ENCODE measurements around the gene DHX30. TPM values are rescaled to one million over a fixed set of nuclear protein-coding genes. Genes with fewer than 3 reads are reported as not detected.
A peak's percentile ranks its signal among the peaks of the same experiment; 100 is the strongest.
"Not testable (repeated sequence)": the region's sequence is repeated elsewhere in the genome, so short reads cannot be mapped to it uniquely, and the experiment has no call there.

The DHX30 gene, protein sequence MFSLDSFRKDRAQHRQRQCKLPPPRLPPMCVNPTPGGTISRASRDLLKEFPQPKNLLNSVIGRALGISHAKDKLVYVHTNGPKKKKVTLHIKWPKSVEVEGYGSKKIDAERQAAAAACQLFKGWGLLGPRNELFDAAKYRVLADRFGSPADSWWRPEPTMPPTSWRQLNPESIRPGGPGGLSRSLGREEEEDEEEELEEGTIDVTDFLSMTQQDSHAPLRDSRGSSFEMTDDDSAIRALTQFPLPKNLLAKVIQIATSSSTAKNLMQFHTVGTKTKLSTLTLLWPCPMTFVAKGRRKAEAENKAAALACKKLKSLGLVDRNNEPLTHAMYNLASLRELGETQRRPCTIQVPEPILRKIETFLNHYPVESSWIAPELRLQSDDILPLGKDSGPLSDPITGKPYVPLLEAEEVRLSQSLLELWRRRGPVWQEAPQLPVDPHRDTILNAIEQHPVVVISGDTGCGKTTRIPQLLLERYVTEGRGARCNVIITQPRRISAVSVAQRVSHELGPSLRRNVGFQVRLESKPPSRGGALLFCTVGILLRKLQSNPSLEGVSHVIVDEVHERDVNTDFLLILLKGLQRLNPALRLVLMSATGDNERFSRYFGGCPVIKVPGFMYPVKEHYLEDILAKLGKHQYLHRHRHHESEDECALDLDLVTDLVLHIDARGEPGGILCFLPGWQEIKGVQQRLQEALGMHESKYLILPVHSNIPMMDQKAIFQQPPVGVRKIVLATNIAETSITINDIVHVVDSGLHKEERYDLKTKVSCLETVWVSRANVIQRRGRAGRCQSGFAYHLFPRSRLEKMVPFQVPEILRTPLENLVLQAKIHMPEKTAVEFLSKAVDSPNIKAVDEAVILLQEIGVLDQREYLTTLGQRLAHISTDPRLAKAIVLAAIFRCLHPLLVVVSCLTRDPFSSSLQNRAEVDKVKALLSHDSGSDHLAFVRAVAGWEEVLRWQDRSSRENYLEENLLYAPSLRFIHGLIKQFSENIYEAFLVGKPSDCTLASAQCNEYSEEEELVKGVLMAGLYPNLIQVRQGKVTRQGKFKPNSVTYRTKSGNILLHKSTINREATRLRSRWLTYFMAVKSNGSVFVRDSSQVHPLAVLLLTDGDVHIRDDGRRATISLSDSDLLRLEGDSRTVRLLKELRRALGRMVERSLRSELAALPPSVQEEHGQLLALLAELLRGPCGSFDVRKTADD
- 31.0 TPM for polyA plus RNA-seq (2012; ENCODE audit: low read depth, missing spikeins)

- TF ChIP-seq TAF1 (IDR thresholded peaks at IDR 0.05; ENCODE audit: low read depth, low read length), result 0 out of 2 replicates have a peak, but pooled peaks have one; percentile 10
- TF ChIP-seq POU2F2 (IDR thresholded peaks at IDR 0.05; ENCODE audit: low read depth, low read length), result no peak
- TF ChIP-seq SPI1 (IDR thresholded peaks at IDR 0.05; ENCODE audit: low read depth, low read length), result no peak
- FAIRE-seq (peak; percentile 83), DNase-seq (ENCODE audit: insufficient read length, low spot score) (peak; percentile 92)
These were observed at the start of gene DHX30 for GRCh38 chr3:47802734-47803479. Gene DHX30 (plus strand): TSS chr3:47803138. CDS start chr3:47810684, 7,546 bp downstream.

DNA sequence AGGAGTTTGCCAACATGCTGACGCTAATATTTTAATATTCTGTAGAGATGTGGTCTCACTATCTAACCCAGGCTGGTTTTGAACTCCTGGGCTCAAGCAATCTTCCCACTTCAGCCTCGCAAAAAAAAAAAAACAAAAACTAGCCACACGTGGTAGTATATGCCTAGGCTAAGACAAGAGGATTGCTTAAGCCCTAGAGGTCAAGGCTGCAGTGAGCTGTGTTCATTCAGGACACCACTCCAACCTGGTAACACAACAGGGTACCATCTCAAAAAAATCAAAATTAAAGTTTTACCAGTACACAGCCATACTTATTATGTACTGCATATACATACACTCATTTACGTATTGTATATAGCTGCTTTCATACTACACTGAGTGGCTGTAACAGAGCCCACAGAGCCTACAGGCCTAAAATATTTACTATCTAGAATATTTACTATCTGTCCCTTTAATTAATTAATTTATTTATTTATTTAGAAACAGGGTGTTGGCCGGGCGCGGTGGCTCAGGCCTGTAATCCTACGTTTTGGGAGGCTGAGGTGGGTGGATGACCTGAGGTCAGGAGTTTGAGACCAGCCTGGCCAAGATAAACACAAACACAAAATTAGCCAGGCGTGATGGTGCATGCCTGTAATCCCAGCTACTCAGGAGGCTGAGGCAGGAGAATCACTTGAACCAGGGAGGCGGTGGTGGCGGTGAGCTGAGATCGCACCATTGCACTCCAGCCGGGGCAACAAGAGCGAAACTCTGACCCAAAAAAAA, 44.5 kb upstream of the DHX30 start:
- no peak for TF ChIP-seq POU2F2 (IDR thresholded peaks at IDR 0.05; ENCODE audit: low read depth, low read length)
- TF ChIP-seq POLR2AphosphoS5 (IDR thresholded peaks at IDR 0.05; ENCODE audit: low read depth, low read length), result no peak
- no peak for TF ChIP-seq PAX5 (IDR thresholded peaks at IDR 0.05; ENCODE audit: insufficient read depth, low read length, severe bottlenecking)
- no peak for TF ChIP-seq POLR2A (IDR thresholded peaks at IDR 0.05; ENCODE audit: low read depth, low read length)
- TF ChIP-seq SPI1 (IDR thresholded peaks at IDR 0.05; ENCODE audit: low read depth, low read length), result no peak
- no peak for TF ChIP-seq TAF1 (IDR thresholded peaks at IDR 0.05; ENCODE audit: low read depth, low read length)
- FAIRE-seq (no peak), DNase-seq (ENCODE audit: insufficient read length, low spot score) (no peak)

GRCh38 chr3:47760207-47760606, 42.7 kb upstream of the DHX30 start:
- DNase-seq (ENCODE audit: insufficient read length, low spot score); FAIRE-seq: not testable (repeated sequence)

DNA sequence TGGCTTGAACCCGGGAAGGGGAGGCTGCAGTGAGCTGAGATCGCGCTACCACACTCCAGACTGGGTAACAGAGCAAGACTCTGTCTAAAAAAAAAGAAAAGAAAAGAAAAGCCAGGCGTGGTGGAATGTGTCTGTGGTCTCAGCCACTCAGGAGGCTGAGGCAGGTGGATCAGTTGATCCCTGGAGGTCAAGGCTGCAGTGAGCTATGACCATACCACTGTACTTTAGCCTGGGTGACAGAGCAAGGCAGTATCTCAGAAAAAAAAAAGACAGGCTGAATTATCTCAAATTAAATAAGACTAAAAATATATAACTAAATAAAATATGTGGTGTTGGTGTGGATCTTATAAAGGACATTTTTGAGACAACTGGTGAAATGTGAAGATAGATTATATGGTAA, 41.9 kb upstream of the DHX30 start:
- DNase-seq (ENCODE audit: insufficient read length, low spot score) (no peak), FAIRE-seq (no peak)
- TF ChIP-seq POLR2A (IDR thresholded peaks at IDR 0.05; ENCODE audit: low read depth, low read length) (no peak), PAX5 (IDR thresholded peaks at IDR 0.05; ENCODE audit: insufficient read depth, low read length, severe bottlenecking) (no peak), TAF1 (IDR thresholded peaks at IDR 0.05; ENCODE audit: low read depth, low read length) (no peak), POLR2AphosphoS5 (IDR thresholded peaks at IDR 0.05; ENCODE audit: low read depth, low read length) (no peak), POU2F2 (IDR thresholded peaks at IDR 0.05; ENCODE audit: low read depth, low read length) (no peak), SPI1 (IDR thresholded peaks at IDR 0.05; ENCODE audit: low read depth, low read length) (no peak)

GRCh38 chr3:47762233-47762632, 40.7 kb upstream of the DHX30 start:
- DNase-seq (ENCODE audit: insufficient read length, low spot score), result no peak
- no peak for FAIRE-seq
- TF ChIP-seq PAX5 (IDR thresholded peaks at IDR 0.05; ENCODE audit: insufficient read depth, low read length, severe bottlenecking) (no peak), POLR2AphosphoS5 (IDR thresholded peaks at IDR 0.05; ENCODE audit: low read depth, low read length) (no peak), TAF1 (IDR thresholded peaks at IDR 0.05; ENCODE audit: low read depth, low read length) (no peak), SPI1 (IDR thresholded peaks at IDR 0.05; ENCODE audit: low read depth, low read length) (no peak), POLR2A (IDR thresholded peaks at IDR 0.05; ENCODE audit: low read depth, low read length) (no peak), POU2F2 (IDR thresholded peaks at IDR 0.05; ENCODE audit: low read depth, low read length) (no peak)

DNA sequence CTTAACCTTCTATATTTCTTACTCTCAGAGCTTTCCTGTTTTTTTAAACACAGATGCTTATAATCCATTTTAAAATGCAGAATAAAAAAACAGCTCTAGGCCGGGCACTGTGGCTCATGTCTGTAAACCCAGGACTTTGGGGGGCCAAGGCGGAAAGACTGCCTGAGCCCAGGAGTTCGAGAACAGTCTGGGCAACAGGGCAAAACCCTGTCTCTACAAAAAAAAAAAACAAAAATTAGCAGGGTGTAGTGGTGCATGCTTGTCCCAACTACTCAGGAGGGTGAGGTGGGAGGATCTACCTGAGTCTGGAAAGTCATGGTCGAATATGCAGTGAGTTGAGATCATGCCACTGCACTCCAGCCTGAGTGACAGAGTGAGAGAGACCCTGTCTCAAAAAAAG, 36.8 kb upstream of the DHX30 start:
- DNase-seq (ENCODE audit: insufficient read length, low spot score) (no peak), FAIRE-seq (no peak)
- no peak for TF ChIP-seq SPI1 (IDR thresholded peaks at IDR 0.05; ENCODE audit: low read depth, low read length)

GRCh38 chr3:47772047-47772446, 30.9 kb upstream of the DHX30 start:
- FAIRE-seq (no peak), DNase-seq (ENCODE audit: insufficient read length, low spot score) (no peak)
- TF ChIP-seq SPI1 (IDR thresholded peaks at IDR 0.05; ENCODE audit: low read depth, low read length), result no peak
- TF ChIP-seq TAF1 (IDR thresholded peaks at IDR 0.05; ENCODE audit: low read depth, low read length), result no peak
- TF ChIP-seq PAX5 (IDR thresholded peaks at IDR 0.05; ENCODE audit: insufficient read depth, low read length, severe bottlenecking), result no peak
- no peak for TF ChIP-seq POLR2AphosphoS5 (IDR thresholded peaks at IDR 0.05; ENCODE audit: low read depth, low read length)
- no peak for TF ChIP-seq POLR2A (IDR thresholded peaks at IDR 0.05; ENCODE audit: low read depth, low read length)

DNA sequence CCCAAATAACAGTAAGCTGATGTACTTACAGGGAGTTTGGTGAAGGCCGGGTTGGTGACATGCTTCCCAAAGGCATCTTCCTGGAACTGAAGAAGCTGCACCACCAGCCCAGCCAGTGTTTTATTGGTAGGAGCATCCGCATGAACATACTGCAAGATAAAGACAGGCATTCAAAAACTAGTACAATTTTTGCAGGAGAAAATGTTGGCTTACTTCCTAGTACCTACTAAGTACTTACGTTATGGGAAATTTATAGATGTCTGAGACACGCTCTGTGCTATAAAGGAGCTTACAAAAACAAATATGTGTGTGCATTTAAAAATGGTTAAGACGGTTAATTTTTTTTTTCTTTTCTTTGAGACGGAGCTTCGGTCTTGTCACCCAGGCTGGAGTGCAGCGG, 30.1 kb upstream of the DHX30 start:
- DNase-seq (ENCODE audit: insufficient read length, low spot score), result no peak
- FAIRE-seq, result no peak
- TF ChIP-seq SPI1 (IDR thresholded peaks at IDR 0.05; ENCODE audit: low read depth, low read length) (no peak), TAF1 (IDR thresholded peaks at IDR 0.05; ENCODE audit: low read depth, low read length) (no peak), POLR2AphosphoS5 (IDR thresholded peaks at IDR 0.05; ENCODE audit: low read depth, low read length) (no peak), POU2F2 (IDR thresholded peaks at IDR 0.05; ENCODE audit: low read depth, low read length) (no peak), POLR2A (IDR thresholded peaks at IDR 0.05; ENCODE audit: low read depth, low read length) (no peak), PAX5 (IDR thresholded peaks at IDR 0.05; ENCODE audit: insufficient read depth, low read length, severe bottlenecking) (no peak)
